ENCODE data around the gene USH1C. TPM values are rescaled to one million over a fixed set of nuclear protein-coding genes. Genes with fewer than 3 reads are reported as not detected.
A peak's percentile ranks its signal among the peaks of the same experiment; 100 is the strongest.

USH1C gene
- total RNA-seq, 1 donor, result not detected

DNA sequence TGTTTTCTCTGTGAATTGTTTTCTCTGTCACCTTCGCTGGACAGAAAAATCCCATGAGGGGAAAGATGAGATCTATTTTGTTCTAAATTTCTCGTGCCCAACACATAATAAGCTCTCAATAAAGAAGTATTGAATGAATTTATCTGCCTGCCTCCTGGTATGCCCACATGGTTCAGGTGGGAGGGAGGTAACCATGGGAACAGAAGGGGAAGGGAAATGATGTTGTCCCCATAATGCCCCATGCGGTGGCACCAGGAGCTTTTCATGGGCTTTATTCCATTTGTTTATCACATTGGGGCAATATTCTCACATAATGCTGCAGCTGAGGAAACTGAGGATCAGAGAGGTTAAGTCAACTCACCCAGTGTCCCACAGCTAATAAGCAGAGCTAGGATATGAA, 8.7 kb downstream of the USH1C start:
- TF ChIP-seq, protein P1, sequence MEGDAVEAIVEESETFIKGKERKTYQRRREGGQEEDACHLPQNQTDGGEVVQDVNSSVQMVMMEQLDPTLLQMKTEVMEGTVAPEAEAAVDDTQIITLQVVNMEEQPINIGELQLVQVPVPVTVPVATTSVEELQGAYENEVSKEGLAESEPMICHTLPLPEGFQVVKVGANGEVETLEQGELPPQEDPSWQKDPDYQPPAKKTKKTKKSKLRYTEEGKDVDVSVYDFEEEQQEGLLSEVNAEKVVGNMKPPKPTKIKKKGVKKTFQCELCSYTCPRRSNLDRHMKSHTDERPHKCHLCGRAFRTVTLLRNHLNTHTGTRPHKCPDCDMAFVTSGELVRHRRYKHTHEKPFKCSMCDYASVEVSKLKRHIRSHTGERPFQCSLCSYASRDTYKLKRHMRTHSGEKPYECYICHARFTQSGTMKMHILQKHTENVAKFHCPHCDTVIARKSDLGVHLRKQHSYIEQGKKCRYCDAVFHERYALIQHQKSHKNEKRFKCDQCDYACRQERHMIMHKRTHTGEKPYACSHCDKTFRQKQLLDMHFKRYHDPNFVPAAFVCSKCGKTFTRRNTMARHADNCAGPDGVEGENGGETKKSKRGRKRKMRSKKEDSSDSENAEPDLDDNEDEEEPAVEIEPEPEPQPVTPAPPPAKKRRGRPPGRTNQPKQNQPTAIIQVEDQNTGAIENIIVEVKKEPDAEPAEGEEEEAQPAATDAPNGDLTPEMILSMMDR (IDR thresholded peaks at IDR 0.05; ENCODE audit: insufficient read depth, low read length), result no peak
- no peak for DNase-seq (ENCODE audit: low read depth)

DNA sequence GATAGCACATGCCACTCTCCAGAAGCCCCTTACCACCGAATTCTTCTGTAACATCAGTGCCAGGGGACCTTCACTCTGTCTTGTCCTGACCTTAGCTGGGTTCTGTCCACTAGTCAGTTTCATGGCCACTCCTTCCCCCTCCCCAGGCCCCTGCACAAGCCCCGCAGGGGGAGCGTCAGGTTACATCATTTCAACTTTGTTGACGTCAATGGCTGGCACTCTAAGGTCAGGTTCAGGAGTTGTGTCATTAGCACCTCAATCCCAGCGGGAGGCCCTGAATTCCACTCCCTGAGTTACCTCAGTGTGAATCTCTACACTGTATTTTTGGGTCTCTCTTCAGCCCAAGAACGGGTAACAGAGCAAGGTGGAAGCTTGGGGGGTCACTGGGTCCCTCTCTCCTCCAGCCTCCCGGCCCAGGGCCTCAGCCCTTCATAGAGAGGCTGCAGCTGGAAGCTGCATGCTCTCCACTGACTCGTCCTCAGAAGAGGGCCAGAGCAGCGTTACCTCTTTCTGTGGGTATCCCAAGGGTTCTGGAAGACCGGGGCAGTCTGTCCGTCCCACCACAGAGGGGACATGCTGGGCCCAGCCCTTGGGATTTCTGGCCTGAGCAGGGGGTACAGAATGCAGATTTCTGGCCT, 10.3 kb downstream of the USH1C start:
- no peak overlapping the region for H3K4me3 ChIP-seq (ENCODE audit: low read depth, low read length)
- TF ChIP-seq, protein P1 (IDR thresholded peaks at IDR 0.05; ENCODE audit: insufficient read depth, low read length), result no peak
- DNase-seq (ENCODE audit: low read depth), result no peak

More for the DNA sequence above, 8.7 kb downstream of the USH1C start:
- no peak overlapping the region for H3K4me3 ChIP-seq (ENCODE audit: low read depth, low read length)

DNA sequence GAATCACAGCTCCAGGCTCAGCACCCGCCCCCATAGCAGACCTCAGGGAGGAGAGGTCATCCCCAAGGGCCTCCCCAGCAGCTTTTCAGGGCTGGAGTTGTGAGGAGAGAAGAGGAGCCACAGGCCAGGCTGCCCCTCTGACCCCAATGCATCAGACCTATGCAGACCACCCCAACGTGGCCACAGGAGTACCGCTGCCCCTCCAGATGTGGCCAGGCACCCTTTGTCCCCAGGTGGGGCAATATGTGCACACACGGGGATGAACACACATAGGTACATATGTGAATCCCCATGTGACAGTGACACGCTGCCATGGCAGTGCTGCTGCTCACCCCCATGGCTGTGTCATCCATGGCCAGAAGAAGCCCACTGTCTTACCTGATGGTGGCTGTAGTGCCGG, 10.9 kb downstream of the USH1C start:
- no peak for DNase-seq (ENCODE audit: low read depth)
- TF ChIP-seq, protein P1 (IDR thresholded peaks at IDR 0.05; ENCODE audit: insufficient read depth, low read length), result no peak
- H3K4me3 ChIP-seq (ENCODE audit: low read depth, low read length), result no peak overlapping the region

DNA sequence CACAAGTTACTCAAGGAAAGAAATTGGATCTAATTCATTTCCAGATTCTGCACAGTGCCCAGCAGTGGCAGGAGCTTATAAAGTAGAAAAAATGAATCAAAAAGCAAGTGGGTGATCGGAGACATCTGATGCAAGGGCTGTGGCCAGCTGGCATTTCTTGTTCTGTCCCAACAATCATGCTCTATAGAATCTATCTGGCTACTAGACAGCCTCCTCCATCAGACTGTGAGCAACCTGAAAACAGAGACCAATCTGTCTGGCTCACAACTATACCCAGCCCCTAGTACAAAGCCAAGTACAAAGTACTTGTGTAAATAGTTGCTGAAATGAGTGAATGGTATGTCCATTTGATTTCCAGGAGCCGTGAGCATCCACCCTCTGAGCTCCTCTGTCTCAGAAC, 11.4 kb downstream of the USH1C start:
- no peak overlapping the region for H3K4me3 ChIP-seq (ENCODE audit: low read depth, low read length)
- DNase-seq (ENCODE audit: low read depth), result no peak
- TF ChIP-seq, protein P1 (IDR thresholded peaks at IDR 0.05; ENCODE audit: insufficient read depth, low read length), result no peak

DNA sequence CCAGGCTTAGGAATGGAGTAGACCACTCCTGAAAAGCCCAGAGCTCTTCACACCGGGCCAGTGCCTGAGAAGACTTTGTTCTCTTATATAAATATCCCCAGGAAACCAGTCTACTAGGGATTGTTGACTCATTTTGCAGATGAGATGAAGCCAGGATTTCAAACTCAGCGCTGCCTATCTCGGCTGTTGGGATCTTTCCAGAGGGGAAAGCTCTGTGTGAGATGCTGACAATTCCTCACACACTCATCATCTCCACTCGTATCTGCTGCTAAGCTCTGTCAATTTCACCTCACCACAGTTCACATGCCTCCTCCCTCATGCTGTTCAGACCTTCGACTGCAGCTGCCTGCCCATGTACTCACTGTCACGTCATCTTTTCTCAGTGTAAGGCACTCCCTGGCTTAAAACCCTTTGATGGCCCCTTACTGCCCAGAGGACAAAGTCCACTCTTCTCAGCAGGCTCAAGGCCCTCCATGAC, 12.5 kb downstream of the USH1C start:
- DNase-seq (ENCODE audit: low read depth), result peak; percentile 50
- H3K4me3 ChIP-seq (ENCODE audit: low read depth, low read length), result no peak overlapping the region
- TF ChIP-seq, protein P1 (IDR thresholded peaks at IDR 0.05; ENCODE audit: insufficient read depth, low read length), result no peak

DNA sequence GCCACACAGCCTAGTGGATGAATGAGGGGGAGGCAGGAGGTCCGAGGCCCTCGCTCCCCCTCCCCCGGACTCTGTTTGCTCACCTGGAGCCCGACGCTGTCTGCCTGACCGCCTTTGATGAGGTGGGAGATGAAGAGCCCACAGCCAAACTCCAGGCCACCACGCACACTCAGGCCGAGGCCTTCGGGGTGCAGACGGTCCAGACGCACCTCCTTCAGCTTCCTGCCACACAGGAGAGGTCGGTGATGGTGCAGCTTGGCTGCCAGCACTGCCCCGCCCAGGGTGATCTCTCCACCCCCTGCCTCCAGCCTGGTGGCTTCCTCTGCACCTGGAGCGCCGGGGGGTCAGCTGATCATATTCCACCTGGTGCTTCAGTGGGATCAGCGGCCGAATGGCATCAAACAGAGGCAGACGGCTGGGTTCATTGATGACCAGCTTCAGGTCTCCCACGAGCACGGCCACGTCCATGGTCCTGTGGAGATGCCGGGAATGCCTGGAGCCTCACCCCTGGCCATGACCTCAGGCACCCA, 13.1 kb downstream of the USH1C start:
- H3K4me3 ChIP-seq (ENCODE audit: low read depth, low read length), result no peak overlapping the region
- TF ChIP-seq, protein P1 (IDR thresholded peaks at IDR 0.05; ENCODE audit: insufficient read depth, low read length), result no peak
- DNase-seq (ENCODE audit: low read depth), result no peak

DNA sequence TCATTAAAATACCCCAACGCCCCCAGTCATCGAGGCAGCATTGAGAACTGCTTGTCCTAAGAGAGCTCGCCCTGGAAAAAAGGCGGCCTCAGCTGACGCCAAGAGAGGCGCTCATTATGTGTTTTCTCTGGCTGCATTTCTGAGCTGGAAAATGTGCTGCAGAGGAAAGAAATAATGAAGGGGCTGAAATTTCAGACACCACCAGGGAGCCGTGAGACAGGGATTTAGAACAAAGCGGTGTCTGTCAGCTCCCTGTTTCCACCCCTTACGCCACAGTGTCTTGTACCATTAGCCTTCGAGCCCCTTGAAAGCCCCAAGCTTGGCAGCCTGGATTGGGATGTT, 14.4 kb downstream of the USH1C start:
- H3K4me3 ChIP-seq (ENCODE audit: low read depth, low read length), result no peak overlapping the region
- TF ChIP-seq, protein P1 (IDR thresholded peaks at IDR 0.05; ENCODE audit: insufficient read depth, low read length), result no peak
- no peak for DNase-seq (ENCODE audit: low read depth)
